Measurements from ENCODE around the gene SYNPR.
A peak's percentile ranks its signal among the peaks of the same experiment; 100 is the strongest.
"Not testable (repeated sequence)": the region's sequence is repeated elsewhere in the genome, so short reads cannot be mapped to it uniquely, and the experiment has no call there.

The SYNPR gene

DNA sequence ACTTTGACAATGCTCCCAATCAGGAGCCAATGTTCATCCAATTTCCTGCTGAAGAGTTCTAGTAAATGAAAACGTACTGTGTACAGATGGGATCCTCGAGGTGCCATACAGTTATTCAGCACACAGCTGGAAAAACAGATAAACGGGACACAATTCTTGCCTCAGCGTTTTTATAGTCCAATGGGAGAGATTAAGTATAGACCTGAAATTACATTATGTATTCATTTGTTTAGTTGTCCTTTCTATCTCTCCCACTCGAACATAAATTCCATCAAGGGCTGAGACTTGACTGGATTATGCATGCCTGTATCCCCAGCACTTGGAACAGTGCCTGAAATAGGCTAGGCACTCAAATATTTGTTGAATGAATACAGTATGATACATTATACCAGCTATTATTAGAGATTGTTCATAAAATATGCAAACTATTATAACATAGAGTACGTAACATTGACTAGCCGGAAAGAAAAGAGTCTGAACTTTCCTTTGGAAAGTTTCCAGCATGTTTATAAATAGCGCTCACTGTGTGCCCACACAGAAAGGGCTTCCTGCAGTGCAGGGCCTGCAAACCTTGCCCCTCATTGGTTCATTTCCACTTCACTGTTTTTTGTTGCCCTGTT, 346.9 kb downstream of the SYNPR start:
- DNase-seq (ENCODE audit: low read depth, low spot score): peak; percentile 18

DNA sequence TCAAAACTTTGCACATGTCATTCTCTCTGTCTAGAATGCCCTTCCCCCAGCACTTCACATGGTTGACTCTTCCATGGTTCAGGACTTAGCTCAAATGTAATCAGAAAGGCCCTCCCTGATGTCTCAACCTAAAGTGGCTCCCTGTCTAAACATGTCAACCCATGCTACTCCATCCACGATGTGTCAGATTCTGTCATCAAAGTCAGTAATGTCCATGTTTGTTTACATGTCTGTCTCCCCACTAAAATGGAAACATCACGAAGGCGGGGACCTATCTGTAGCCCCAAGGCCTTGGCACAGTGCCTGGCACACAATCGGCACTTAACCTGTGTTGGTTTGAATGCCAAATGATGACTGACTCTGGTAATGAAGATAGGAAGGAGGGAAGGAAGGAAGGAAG, 353.6 kb downstream of the SYNPR start:
- no peak for DNase-seq (ENCODE audit: low read depth, low spot score)

DNA sequence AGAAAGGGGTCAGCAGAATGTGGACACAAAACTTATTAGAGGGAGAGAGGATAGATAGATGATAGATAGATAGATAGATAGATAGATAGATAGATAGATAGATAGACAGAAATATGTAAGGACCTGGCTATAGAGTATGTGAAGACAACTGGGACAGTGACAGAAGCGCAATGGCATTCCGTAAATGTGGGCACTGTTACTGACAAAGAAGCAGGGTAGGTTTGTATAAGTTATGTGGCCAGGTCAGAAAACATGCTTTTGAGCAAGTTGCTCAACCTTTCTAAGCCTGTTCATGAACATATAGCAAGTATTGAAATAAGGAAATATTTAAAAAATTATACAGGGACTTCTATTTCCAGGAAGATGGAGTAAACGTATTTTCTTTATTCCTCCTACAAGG, 357.1 kb downstream of the SYNPR start:
- DNase-seq (ENCODE audit: low read depth, low spot score): no peak

DNA sequence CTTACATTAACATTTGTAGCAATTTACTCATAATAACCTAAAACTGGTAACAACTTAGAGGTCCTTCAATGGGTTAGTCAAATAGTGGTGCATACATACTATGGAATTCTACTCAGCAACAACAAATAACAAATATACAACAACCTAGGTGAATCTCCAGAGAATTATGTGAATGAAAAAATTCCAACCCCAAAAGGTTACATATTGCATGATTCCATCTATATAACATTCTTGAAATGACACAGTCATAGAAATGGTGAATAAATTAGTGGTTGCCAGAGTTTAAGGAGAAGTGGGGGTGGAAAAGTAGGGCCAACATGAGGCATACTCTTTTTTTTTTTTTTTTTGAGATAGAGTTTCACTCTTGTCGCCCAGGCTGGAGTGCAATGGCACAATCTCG, 361.7 kb downstream of the SYNPR start:
- no peak for DNase-seq (ENCODE audit: low read depth, low spot score)

DNA sequence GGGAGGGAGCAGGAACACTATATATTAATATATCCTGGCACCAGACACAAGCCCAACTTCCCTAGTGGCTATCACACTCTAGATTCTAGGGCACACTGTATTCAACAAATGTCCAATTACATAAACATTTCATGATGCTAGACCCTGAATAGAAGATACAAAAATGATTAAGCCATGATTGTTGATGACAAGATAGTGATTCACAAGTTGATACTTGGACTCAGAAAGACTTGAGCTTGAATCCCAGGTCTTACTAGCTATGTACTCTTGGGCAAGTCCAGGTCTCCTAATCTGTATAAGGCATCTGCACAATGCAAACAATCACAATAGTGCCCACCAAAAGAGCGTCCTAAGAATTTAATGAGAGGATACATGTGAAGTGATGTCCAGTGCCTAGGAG, 364.4 kb downstream of the SYNPR start:
- no peak for DNase-seq (ENCODE audit: low read depth, low spot score)

DNA sequence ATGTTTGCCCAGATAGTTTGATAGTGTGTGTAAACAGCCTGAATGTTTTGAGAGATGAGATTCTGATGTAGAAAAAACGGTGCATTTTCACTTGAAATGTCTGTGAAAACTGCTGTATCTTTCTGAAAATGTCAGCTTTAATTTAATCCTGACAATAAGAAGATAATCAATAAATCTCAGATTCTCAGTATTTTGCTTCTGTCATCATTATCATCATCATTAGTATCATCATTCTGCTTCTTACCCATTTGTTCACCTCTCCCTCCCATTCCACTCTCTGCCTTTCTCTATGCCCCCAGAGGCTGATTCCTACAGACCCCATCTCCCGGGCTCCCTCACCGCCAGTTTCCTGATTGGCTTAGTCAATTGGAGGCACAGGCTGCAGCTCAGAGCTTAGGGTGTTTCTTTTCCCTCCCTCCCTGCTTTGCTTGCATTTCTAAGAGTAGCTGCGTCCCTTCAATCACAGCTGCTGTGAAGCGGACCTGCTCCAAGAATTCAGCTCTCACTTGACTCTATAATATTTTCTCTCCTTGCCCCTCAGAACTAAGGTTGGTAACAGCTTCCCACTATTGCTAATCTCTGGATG, 366.2 kb downstream of the SYNPR start:
- no peak for DNase-seq (ENCODE audit: low read depth, low spot score)

DNA sequence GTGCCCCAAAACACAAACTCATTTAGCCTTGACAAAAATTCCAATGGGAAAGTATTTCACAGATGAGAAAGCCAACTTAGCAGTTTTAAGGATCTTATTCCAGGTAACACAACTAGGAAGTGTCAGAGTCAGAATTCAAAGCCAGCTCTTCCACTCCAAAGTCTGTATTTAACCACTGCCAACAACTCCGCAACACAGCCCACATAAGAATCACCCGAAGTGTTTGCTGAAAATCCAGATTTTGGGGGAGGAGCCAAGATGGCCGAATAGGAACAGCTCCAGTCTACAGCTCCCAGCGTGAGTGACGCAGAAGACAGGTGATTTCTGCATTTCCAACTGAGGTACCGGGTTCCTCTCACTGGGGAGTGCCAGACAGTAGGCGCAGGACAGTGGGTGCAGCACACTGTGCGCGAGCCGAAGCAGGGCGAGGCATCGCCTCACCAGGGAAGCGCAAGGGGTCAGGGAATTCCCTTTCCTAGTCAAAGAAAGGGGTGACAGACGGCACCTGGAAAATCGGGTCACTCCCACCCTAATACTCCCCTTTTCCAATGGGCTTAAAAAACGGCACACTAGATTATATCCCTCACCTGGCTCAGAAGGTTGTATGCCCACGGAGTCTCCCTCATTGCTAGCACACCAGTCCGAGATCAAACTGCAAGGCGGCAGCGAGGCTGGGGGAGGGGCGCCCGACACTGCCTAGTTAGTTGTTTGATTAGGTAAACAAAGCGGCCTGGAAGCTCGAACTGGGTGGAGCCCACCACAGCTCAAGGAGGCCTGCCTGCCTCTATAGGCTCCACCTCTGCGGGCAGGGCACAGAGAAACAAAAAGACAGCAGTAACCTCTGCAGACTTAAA, 367.0 kb downstream of the SYNPR start:
- DNase-seq (ENCODE audit: low read depth, low spot score): not testable (repeated sequence)

DNA sequence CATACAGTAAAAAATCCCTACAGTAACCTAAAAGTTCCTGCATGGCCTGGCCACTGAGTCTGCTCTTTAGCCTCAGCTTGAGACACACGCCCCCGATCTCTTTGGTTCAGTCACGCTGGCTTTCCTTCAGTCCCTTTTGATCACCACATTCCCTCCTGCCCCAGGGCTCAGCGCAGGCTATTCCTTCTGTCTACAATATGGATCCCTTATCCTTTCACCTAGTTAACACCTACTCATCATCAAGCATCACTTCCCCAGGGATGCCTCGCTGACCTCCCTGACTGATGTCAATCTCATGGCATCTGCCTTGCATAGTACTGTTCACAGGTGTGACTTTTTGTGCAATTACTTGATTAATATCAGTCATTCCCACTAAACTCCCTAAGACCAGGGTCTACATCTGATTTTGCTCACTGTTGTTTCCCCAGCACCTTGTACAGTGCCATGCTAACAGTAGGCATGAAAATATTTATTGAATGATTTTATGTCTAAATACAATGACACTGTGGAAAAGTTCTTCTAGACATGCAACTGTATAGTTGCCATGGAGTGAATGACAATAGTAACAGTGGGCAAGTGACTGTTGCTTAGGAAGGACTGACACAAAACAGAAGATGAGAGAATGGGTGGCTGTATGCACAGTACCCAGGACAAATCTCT, 374.1 kb downstream of the SYNPR start, which contains the start of gene SNTN:
SNTN (plus strand) TSS at position 610 of the 660 bp plus-strand sequence; CDS start at position 623, 13 bp downstream.
- no peak for DNase-seq (ENCODE audit: low read depth, low spot score)

DNA sequence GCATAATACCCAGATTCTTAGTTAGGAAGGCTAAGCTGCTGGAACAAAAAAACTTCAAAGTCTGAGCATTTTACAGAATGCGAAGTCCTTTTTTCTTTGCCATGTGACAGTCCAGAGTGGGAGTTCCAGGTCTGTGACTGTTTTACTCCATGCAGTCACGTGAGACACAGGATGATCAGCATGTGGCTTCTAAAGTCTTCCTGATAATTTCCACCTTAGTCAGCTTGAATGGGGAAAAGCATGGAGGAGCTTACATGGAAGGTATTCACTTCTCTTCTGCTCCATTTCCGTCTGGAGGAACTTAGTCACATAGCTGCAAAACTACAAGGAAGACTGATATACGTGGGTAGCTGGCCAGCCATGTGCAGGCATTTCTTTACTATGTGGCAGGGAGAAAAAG, 376.1 kb downstream of the SYNPR start:
- no peak for DNase-seq (ENCODE audit: low read depth, low spot score)

DNA sequence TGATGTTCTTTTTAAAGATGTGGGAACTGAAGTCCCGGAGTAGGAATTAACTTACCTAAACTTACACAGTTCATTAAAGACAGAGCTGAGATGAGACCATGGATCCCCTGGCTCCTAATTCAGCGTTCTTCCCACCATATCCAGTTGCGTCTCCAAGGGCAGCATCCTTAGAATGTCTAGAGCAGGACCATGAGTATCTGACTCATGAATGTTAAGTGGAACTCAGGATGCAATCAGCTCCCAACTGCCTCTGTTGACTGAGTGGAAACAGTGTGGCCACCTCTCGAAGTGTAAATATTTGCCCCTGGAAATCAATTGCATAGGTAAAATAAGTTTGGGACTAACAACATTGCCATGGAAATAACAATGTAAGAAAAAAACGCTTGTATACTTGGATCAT, 376.8 kb downstream of the SYNPR start:
- DNase-seq (ENCODE audit: low read depth, low spot score): no peak

DNA sequence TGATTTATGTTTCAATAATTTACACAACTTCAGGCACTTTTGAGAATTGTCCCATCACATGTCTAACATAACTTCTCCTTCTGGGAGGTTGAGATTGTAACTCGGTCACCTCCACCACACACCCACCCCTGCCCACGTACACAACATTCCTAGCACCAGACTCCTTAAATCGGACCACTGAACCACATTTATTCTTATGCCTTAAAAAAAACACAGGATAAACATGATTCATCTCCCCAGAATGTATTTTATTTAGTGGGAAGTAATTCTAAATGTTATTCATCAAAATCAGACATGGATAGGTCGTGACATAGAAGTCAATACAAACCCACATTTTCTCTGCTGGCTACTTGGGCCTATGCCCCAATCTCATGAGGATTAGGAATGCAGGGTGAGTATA, 377.4 kb downstream of the SYNPR start:
- DNase-seq (ENCODE audit: low read depth, low spot score): no peak

DNA sequence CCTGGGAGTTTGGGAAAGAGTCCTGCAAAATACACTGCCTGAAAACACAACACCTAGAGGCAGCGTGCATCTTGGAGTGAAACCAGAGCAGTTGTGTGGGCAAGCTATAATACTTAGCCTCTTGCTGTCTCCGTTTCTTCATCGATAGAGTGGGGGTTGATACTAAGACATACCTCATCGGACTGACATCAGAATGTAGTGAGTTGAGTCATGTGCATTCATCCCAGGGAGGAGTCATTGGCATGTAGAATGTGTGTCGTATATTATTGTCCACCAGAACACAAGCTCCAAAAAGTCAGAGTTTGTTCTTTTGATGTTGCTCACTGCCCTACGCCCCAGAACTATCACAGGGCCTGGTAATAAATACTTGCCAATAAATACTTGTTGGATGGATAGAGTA, 378.7 kb downstream of the SYNPR start:
- no peak for DNase-seq (ENCODE audit: low read depth, low spot score)

DNA sequence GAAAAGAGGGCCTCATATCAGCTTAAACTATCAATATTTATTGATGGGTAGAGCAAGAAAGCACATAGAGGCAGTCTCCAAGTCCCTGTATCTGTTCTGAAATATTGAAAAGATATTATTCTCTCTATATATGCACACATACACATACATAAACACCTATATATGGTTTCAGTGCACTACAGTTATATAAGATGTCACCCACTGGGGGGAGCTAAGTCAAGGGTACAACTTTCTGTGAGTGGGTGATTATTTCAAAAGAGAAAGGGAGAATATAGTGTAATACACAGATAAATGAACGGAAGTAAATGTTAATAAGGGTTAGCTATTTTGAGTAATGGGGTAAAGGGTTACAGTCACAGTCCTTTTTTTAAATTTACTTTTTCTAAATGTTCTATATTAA, 383.1 kb downstream of the SYNPR start:
- DNase-seq (ENCODE audit: low read depth, low spot score): no peak

DNA sequence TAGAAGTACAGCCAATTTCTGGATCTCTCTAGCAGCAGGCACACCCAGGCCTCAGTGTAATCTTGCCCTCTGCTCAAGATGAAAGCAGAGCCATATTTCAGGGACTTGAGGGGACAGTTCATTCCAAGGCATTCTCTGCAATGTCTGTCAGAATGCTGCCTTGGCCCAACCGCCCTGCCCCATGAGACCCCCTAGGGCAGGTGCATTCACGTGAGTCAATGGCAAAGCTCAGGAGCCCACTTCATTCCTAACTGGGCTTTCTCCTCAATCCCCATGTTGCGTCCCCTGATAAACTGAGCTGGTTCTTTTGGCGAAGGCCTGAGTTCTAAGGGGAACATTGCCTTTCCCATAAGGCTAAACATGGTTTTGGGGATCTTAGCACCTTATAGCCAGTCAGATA, 383.9 kb downstream of the SYNPR start:
- no peak for DNase-seq (ENCODE audit: low read depth, low spot score)

DNA sequence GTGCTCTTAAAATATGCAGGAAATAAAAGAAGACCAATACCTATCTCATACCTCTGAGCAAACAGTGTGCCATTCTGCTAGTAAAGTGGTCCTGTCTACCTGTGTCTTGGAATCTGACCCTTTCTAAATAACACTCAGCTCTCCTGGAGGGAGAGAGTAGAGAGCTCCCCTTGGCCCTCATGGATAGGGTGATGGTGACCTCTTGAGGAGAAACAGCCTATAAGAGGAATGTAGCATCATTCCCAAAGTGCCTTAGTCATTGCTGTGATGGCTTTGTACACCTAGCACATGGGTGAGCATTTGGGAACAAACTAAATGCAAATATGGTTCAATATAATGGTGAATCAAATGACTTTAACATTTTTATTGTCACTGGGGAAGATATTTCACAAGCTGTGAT, 384.4 kb downstream of the SYNPR start:
- no peak for DNase-seq (ENCODE audit: low read depth, low spot score)

All from smooth muscle cell of the brain vasculature (primary cell).